ENCODE data around the gene LZTS3.

LZTS3 gene

GRCh38 chr20:3166338-3166912 lies 6.9 kb downstream of the LZTS3 start (continued):
- TF ChIP-seq ZNF18 (tag by site-specific recombination; IDR thresholded peaks at IDR 0.05) (no peak), ZSCAN4 (tag by site-specific recombination; IDR thresholded peaks at IDR 0.05) (no peak), ZNF488 (tag by site-specific recombination; IDR thresholded peaks at IDR 0.05) (no peak), ZNF391 (tag by site-specific recombination; IDR thresholded peaks at IDR 0.05; ENCODE audit: borderline replicate concordance, low read depth) (no peak), ZNF791 (tag by site-specific recombination; IDR thresholded peaks at IDR 0.05) (no peak), ZNF660 (tag by site-specific recombination; IDR thresholded peaks at IDR 0.05) (no peak), HIC1 (tag by site-specific recombination; IDR thresholded peaks at IDR 0.05) (no peak), HOXA7 (CRISPR knock-in tag; IDR thresholded peaks at IDR 0.05; ENCODE audit: borderline replicate concordance) (no peak), ZNF132 (tag by site-specific recombination; IDR thresholded peaks at IDR 0.05; ENCODE audit: borderline replicate concordance) (no peak), ZNF48 (tag by site-specific recombination; IDR thresholded peaks at IDR 0.05) (no peak)
- TF ChIP-seq, protein P1, sequence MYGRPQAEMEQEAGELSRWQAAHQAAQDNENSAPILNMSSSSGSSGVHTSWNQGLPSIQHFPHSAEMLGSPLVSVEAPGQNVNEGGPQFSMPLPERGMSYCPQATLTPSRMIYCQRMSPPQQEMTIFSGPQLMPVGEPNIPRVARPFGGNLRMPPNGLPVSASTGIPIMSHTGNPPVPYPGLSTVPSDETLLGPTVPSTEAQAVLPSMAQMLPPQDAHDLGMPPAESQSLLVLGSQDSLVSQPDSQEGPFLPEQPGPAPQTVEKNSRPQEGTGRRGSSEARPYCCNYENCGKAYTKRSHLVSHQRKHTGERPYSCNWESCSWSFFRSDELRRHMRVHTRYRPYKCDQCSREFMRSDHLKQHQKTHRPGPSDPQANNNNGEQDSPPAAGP (tag by site-specific recombination; IDR thresholded peaks at IDR 0.05) = no peak
- TF ChIP-seq, protein P2, sequence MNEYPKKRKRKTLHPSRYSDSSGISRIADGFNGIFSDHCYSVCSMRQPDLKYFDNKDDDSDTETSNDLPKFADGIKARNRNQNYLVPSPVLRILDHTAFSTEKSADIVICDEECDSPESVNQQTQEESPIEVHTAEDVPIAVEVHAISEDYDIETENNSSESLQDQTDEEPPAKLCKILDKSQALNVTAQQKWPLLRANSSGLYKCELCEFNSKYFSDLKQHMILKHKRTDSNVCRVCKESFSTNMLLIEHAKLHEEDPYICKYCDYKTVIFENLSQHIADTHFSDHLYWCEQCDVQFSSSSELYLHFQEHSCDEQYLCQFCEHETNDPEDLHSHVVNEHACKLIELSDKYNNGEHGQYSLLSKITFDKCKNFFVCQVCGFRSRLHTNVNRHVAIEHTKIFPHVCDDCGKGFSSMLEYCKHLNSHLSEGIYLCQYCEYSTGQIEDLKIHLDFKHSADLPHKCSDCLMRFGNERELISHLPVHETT (tag by site-specific recombination; IDR thresholded peaks at IDR 0.05) = no peak

- no peak overlapping the region for H3K4me3 ChIP-seq (ENCODE audit: low read depth, low read length)
- no peak overlapping the region for H3K27ac ChIP-seq (ENCODE audit: extremely low read depth, low read depth, low read length)
- H3K36me3 ChIP-seq (ENCODE audit: control insufficient read depth in 2 of 2, insufficient read depth in 1 of 2, low read length in 2 of 2) = peaks cover 0 to 2% of the 10 kb centered on the region in 2 experiments; a peak in 1 of 3 replicates
- POLR2A ChIA-PET = no interaction called here
- CTCF ChIA-PET = interaction anchor here (0.5 kb wide), 1 partner anchor 24 kb away, joined by 3 read pairs; no protein-coding TSS in a partner anchor
- H3K4me1 ChIP-seq (ENCODE audit: control insufficient read depth, insufficient read depth, low read length) = no peaks in the 10 kb centered on the region
- H3K9me3 ChIP-seq (ENCODE audit: control insufficient read depth, insufficient read depth, low read depth, low read length) = no peaks in the 10 kb centered on the region
- no peak for TF ChIP-seq ZNF585B (tag by site-specific recombination; IDR thresholded peaks at IDR 0.05)
- peak; percentile 59; the same call in 1 of the 2 replicates for TF ChIP-seq ZNF600 (tag by site-specific recombination; IDR thresholded peaks at IDR 0.05)
- TF ChIP-seq, protein P3, sequence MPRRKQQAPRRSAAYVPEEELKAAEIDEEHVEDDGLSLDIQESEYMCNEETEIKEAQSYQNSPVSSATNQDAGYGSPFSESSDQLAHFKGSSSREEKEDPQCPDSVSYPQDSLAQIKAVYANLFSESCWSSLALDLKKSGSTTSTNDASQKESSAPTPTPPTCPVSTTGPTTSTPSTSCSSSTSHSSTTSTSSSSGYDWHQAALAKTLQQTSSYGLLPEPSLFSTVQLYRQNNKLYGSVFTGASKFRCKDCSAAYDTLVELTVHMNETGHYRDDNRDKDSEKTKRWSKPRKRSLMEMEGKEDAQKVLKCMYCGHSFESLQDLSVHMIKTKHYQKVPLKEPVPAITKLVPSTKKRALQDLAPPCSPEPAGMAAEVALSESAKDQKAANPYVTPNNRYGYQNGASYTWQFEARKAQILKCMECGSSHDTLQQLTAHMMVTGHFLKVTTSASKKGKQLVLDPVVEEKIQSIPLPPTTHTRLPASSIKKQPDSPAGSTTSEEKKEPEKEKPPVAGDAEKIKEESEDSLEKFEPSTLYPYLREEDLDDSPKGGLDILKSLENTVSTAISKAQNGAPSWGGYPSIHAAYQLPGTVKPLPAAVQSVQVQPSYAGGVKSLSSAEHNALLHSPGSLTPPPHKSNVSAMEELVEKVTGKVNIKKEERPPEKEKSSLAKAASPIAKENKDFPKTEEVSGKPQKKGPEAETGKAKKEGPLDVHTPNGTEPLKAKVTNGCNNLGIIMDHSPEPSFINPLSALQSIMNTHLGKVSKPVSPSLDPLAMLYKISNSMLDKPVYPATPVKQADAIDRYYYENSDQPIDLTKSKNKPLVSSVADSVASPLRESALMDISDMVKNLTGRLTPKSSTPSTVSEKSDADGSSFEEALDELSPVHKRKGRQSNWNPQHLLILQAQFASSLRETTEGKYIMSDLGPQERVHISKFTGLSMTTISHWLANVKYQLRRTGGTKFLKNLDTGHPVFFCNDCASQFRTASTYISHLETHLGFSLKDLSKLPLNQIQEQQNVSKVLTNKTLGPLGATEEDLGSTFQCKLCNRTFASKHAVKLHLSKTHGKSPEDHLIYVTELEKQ (tag by site-specific recombination; IDR thresholded peaks at IDR 0.05; ENCODE audit: borderline replicate concordance) = no peak
- no peak for TF ChIP-seq ZBTB10 (tag by site-specific recombination; IDR thresholded peaks at IDR 0.05)
- TF ChIP-seq ZBTB20 (tag by site-specific recombination; IDR thresholded peaks at IDR 0.05) = no peak
- no peak for TF ChIP-seq ZNF121 (tag by site-specific recombination; IDR thresholded peaks at IDR 0.05)
Measured at GRCh38 chr20:3165473-3166337, 7.6 kb downstream of the LZTS3 start.
